K562 (cell line): Measurements from ENCODE around the gene GPR107.

Experiments used
- CTBP1 ChIP-seq: fragments of 450-650 bp; IDR thresholded peaks from 2 replicates; pipeline ENCODE4 v1.6.1; 2016; ENCODE audit warnings: borderline replicate concordance
- GABPA ChIP-seq: fragments of 200-800 bp; sonication (Bioruptor generic); conservative IDR thresholded peaks from 2 replicates; pipeline ENCODE4 v1.6.1; 2016; ENCODE audit warnings: low read depth, missing genetic modification characterization, missing compliant biosample characterization
- IFI16 ChIP-seq: fragments of 250-450 bp; sonication (Bioruptor Pico); IDR thresholded peaks from 2 replicates; pipeline ENCODE4 v2.1.2; 2022; ENCODE audit warnings: mild to moderate bottlenecking, inconsistent platforms
- KDM5B ChIP-seq: fragments of 200-600 bp; sonication (generic); IDR thresholded peaks from 2 replicates; pipeline ENCODE4 v1.6.1; 2012; ENCODE audit warnings: low read depth, mild to moderate bottlenecking, moderate library complexity, low read length, control low read depth, inconsistent platforms; ENCODE audit not compliant: insufficient replicate concordance
- MCM5 ChIP-seq: fragments of 450-650 bp; IDR thresholded peaks from 2 replicates; pipeline ENCODE4 v1.6.1; 2016; ENCODE audit warnings: low read depth
- POLR2A ChIP-seq: fragments of 450-650 bp; conservative IDR thresholded peaks from 2 replicates; pipeline ENCODE4 v1.6.1; 2016
- PRPF4 ChIP-seq: fragments of 200-400 bp; formaldehyde crosslinking; IDR thresholded peaks from one replicate; pipeline ENCODE4 v1.6.1; 2017; ENCODE audit warnings: low read length, low read depth, mild to moderate bottlenecking; ENCODE audit not compliant: insufficient read depth, poor library complexity, severe bottlenecking
- SRSF1 ChIP-seq: fragments of 200-400 bp; formaldehyde crosslinking; IDR thresholded peaks from 2 replicates; pipeline ENCODE4 v1.6.1; 2017; ENCODE audit warnings: mild to moderate bottlenecking, low read depth, low read length, moderate library complexity
- XRCC3 ChIP-seq: fragments of 450-650 bp; IDR thresholded peaks from 2 replicates; pipeline ENCODE4 v1.6.1; 2017; ENCODE audit warnings: mild to moderate bottlenecking, moderate library complexity
- TF ChIP-seq, protein P1 (sequence below): fragments of 450-650 bp; IDR thresholded peaks from 2 replicates; pipeline ENCODE4 v1.6.1; 2018; ENCODE audit warnings: mild to moderate bottlenecking, low read depth; ENCODE audit not compliant: partially characterized antibody
- TF ChIP-seq, protein P2 (sequence below): fragments of 250-450 bp; sonication (Bioruptor Pico); IDR thresholded peaks from 2 replicates; pipeline ENCODE4 v1.8.0; 2021; ENCODE audit warnings: moderate library complexity, mild to moderate bottlenecking, inconsistent platforms
- TF ChIP-seq, protein P3 (sequence below): fragments of 250-450 bp; sonication (Bioruptor Pico); IDR thresholded peaks from 2 replicates; pipeline ENCODE4 v1.4.0; 2020; ENCODE audit warnings: mild to moderate bottlenecking, moderate library complexity

DNA sequence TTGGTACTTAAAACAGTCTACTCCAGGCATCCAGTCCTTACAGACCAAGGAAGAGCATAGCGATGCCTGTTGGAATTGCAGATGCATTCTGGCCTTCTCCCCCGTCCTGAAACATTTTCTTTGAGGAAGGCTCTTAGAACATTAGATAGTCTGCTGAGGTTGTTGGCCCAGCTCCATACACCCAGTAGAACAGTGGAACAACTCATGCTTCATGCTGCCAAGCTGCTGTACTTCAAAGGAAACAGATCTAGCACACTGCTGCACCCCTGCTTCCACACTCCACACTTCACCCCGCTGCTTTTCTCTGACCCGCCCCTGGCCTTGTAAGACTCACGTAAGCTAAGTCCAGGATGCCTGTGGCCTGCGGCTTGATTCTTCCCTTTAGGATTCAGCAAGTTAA is 85.1 kb downstream of the GPR107 start:
- no peak for TF ChIP-seq PRPF4
- no peak for TF ChIP-seq SRSF1
- TF ChIP-seq MCM5, result no peak
- no peak for TF ChIP-seq IFI16
- TF ChIP-seq, protein P1, sequence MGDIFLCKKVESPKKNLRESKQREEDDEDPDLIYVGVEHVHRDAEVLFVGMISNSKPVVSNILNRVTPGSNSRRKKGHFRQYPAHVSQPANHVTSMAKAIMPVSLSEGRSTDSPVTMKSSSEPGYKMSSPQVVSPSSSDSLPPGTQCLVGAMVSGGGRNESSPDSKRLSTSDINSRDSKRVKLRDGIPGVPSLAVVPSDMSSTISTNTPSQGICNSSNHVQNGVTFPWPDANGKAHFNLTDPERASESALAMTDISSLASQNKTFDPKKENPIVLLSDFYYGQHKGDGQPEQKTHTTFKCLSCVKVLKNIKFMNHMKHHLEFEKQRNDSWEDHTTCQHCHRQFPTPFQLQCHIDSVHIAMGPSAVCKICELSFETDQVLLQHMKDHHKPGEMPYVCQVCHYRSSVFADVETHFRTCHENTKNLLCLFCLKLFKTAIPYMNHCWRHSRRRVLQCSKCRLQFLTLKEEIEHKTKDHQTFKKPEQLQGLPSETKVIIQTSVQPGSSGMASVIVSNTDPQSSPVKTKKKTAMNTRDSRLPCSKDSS, result no peak
- TF ChIP-seq CTBP1, result no peak
- no peak for TF ChIP-seq XRCC3
- TF ChIP-seq, protein P2, sequence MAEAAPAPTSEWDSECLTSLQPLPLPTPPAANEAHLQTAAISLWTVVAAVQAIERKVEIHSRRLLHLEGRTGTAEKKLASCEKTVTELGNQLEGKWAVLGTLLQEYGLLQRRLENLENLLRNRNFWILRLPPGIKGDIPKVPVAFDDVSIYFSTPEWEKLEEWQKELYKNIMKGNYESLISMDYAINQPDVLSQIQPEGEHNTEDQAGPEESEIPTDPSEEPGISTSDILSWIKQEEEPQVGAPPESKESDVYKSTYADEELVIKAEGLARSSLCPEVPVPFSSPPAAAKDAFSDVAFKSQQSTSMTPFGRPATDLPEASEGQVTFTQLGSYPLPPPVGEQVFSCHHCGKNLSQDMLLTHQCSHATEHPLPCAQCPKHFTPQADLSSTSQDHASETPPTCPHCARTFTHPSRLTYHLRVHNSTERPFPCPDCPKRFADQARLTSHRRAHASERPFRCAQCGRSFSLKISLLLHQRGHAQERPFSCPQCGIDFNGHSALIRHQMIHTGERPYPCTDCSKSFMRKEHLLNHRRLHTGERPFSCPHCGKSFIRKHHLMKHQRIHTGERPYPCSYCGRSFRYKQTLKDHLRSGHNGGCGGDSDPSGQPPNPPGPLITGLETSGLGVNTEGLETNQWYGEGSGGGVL (CRISPR knock-in tag), result no peak
- TF ChIP-seq KDM5B, result no peak
- TF ChIP-seq POLR2A, result no peak
- TF ChIP-seq, protein P3, sequence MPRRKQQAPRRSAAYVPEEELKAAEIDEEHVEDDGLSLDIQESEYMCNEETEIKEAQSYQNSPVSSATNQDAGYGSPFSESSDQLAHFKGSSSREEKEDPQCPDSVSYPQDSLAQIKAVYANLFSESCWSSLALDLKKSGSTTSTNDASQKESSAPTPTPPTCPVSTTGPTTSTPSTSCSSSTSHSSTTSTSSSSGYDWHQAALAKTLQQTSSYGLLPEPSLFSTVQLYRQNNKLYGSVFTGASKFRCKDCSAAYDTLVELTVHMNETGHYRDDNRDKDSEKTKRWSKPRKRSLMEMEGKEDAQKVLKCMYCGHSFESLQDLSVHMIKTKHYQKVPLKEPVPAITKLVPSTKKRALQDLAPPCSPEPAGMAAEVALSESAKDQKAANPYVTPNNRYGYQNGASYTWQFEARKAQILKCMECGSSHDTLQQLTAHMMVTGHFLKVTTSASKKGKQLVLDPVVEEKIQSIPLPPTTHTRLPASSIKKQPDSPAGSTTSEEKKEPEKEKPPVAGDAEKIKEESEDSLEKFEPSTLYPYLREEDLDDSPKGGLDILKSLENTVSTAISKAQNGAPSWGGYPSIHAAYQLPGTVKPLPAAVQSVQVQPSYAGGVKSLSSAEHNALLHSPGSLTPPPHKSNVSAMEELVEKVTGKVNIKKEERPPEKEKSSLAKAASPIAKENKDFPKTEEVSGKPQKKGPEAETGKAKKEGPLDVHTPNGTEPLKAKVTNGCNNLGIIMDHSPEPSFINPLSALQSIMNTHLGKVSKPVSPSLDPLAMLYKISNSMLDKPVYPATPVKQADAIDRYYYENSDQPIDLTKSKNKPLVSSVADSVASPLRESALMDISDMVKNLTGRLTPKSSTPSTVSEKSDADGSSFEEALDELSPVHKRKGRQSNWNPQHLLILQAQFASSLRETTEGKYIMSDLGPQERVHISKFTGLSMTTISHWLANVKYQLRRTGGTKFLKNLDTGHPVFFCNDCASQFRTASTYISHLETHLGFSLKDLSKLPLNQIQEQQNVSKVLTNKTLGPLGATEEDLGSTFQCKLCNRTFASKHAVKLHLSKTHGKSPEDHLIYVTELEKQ (CRISPR knock-in tag), result no peak
- no peak for TF ChIP-seq GABPA
